SKM-1 (cell line): Measurements from ENCODE around the gene DZIP1.

Experiments
- DNase-seq: peaks from one replicate; lab custom pipeline; 2025; ENCODE audit not compliant: unreplicated experiment; lab: John Stamatoyannopoulos, UW

The DZIP1 gene

GRCh38 chr13:95643936-95644598, 439 bp downstream of the DZIP1 start:
- DNase-seq = no peak

GRCh38 chr13:95643571-95643935, 953 bp downstream of the DZIP1 start:
- DNase-seq = no peak

- DNase-seq = no peak
These were observed 1.5 kb downstream of the DZIP1 start for GRCh38 chr13:95642999-95643398.

- no peak for DNase-seq
These were observed 2.4 kb downstream of the DZIP1 start for GRCh38 chr13:95642028-95642621.

GRCh38 chr13:95641291-95642027, 3.0 kb downstream of the DZIP1 start:
- no peak for DNase-seq

- DNase-seq = no peak
These were observed 7.7 kb downstream of the DZIP1 start for GRCh38 chr13:95636853-95637252.

GRCh38 chr13:95630593-95630992, 13.9 kb downstream of the DZIP1 start:
- DNase-seq = no peak

GRCh38 chr13:95629071-95629470, 15.4 kb downstream of the DZIP1 start:
- no peak for DNase-seq

GRCh38 chr13:95628488-95628887, 16.0 kb downstream of the DZIP1 start:
- DNase-seq = no peak

GRCh38 chr13:95627590-95627989, 16.9 kb downstream of the DZIP1 start:
- no peak for DNase-seq

GRCh38 chr13:95626768-95627167, 17.7 kb downstream of the DZIP1 start:
- no peak for DNase-seq

- DNase-seq = no peak
These were observed 20.5 kb downstream of the DZIP1 start for GRCh38 chr13:95624020-95624419.

- DNase-seq = no peak
These were observed 21.4 kb downstream of the DZIP1 start for GRCh38 chr13:95623141-95623540.

- DNase-seq = no peak
These were observed 23.5 kb downstream of the DZIP1 start for GRCh38 chr13:95620825-95621498.

- DNase-seq = no peak
These were observed 24.3 kb downstream of the DZIP1 start for GRCh38 chr13:95620030-95620824.

- no peak for DNase-seq
These were observed 29.0 kb downstream of the DZIP1 start for GRCh38 chr13:95615539-95615938.

- DNase-seq = no peak
These were observed 29.8 kb downstream of the DZIP1 start for GRCh38 chr13:95614641-95615245.

- no peak for DNase-seq
These were observed 35.7 kb downstream of the DZIP1 start for GRCh38 chr13:95608640-95609323.

GRCh38 chr13:95607366-95607765, 37.1 kb downstream of the DZIP1 start:
- DNase-seq = no peak
